HG03442 (cell line): ENCODE results near the gene PRRG4.
"Not testable (repeated sequence)": the region's sequence is repeated elsewhere in the genome, so short reads cannot be mapped to it uniquely, and the experiment has no call there.

Source experiments
- ATAC-seq: cut with Tn5 transposase; IDR thresholded peaks from one replicate; pipeline ENCODE4 v1.9.1; 2021; ENCODE audit warnings: mild to moderate bottlenecking, moderate library complexity; ENCODE audit not compliant: unreplicated experiment

PRRG4 gene

DNA sequence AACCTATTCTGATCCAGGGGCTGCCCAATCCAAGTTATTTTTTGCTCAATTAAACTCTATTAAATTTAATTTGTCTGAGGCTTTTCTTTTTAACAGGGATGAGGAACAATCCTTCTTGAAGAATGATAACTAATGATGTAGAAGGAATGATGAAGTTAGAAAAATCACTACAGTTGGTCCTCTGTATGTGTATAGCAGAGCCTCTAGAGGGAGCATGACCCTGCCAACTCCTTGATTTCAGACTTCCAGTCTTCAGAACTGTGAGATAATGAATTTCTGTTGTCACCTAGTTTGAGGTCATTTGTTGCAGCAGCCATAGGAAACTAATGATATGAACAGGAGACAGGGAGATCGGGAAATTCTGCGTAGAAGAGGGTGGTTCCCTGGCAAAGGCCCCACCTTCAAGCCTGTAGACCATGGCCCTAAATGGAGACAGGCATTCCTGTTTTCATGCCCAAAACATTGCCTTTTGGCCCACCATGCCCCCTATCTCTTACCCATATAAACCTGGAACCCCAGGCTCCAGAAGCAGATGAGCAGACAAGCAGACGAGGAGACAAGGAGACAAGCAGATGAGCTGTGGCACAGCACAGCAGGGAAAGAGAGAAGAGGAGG, 55.1 kb downstream of the PRRG4 start:
- no peak for ATAC-seq

DNA sequence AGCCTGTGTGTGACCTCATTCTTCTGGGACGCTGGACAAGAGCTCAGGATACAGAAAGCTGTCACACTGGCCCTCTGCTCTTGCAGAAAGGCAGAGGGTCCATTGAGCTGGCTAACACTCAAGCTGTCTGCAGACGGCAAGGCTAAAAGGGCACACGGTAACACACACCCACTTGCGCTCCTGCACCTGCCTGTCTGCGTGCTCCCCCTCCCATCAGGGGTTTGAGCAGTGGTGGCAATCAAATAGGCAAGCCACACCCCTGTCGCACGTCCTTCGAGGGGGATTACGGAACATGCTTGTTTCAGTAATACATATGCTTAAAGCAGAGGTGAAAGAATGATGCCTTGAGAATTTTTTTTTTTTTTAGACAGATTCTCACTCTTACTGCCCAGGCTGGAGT, 55.8 kb downstream of the PRRG4 start:
- ATAC-seq, result no peak

DNA sequence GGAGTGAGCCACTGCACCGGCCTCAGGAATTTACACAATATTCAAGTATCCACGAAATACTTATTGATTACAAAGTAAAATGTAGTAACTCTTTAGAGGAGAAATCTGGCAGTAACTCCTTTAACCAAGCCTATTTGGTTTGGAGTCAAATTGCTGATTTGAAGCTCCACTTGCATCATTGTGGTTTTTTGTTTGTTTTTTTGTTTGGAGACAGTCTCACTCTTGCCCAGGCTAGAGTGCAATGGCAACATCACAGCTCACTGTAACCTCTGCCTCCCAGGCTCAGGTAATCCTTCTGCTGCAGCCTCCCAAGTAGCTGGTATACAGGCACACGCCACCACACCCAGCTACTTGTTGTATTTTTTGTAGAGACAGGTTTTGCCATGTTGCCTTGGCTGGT, 56.5 kb downstream of the PRRG4 start:
- ATAC-seq, result no peak

DNA sequence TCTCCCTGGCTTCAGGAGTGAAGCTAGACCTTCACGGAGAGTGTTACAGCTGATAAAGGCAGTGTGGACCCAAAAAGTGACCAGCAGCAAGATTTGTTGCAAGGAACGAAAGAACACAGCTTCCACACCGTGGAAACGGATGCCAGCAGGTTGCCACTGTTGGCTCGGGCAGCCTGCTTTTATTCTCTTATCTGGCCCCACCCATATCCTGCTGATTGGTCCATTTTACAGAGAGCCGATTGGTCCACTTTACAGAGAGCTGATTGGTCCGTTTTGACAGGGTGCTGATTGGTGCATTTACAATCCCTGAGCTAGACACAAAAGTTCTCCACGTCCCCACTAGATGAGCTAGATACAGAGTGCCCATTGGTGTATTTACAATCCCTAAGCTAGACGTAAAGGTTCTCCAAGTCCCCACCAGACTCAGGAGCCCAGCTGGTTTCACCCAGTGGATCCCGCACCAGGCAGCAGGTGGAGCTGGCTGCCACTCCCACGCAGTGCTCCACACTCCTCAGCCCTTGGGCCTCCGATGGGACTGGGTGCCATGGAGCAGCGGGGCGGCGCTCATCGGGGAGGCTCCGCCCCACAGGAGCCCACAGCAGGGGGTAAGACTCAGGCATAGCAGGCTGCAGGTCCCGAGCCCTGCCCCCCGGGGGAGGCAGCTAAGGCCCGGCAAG, 58.1 kb downstream of the PRRG4 start:
- ATAC-seq, result not testable (repeated sequence)

DNA sequence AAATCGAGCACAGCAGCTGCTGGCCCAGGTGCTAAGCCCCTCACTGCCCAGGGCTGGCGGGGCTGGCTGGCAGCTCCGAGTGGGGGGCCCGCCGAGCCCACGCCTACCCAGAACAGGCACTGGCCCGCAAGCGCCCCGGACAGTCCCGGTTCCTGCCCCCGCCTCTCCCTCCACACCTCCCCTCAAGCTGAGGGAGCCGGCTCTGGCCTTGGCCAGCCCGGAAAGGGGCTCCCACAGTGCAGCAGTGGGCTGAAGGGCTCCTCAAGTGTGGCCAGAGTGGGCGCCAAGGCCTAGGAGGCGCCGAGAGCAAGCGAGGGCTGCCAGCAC, 58.6 kb downstream of the PRRG4 start:
- not testable (repeated sequence) for ATAC-seq

DNA sequence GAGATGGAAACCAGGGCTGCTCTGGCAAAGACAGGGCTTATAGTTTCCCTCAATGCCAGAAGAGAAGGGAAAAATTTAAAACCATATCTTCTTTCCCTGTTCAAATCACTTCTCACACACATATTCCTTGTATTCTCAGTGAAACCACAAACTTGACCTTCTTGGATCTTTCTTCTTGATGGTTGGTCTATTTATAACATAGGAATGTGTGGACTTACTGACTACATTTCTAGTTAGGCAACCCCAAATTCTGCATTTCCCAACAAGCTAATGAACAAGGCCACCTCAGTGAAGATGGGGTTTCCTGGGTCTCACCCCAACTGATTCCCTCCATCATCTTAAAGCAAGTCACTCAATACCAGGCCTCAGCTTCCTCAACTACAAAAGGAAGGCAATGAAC, 59.1 kb downstream of the PRRG4 start:
- no peak for ATAC-seq

DNA sequence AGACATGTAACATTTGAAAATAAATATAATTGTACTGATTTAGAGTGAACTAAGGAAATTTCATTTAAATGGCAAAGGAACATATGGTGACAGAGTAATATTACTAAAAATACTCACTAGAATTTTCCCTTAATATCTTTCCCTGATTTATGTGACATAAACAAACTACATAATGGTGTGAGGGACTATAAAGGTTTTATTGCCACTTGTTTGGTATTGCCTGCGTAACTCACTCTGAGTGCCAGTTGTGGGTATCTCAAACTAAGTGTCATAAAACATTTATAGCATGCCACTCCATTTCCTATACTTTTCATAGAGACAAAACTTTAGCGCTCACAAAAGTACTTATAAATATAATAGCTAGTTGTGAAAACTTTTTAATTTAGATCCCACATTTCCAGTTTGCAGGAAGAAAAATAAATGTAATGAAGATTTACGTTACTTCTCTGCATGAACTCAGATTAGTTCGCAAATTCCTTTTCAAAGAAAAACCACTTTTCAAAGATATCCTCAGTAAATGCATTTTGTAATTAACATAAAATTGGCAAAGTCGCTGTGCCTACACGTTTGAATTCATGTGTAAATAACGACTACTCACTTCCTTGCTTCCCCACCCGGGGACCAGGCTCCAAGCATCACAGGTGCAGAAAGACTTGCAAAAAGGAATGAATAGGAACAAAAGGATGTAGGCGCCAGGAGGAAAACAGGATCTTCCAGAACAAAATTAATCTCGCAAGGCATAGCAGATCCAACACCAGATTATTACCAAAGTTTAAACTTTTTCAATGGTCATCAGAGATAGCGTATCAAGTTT, 61.3 kb downstream of the PRRG4 start:
- no peak for ATAC-seq

DNA sequence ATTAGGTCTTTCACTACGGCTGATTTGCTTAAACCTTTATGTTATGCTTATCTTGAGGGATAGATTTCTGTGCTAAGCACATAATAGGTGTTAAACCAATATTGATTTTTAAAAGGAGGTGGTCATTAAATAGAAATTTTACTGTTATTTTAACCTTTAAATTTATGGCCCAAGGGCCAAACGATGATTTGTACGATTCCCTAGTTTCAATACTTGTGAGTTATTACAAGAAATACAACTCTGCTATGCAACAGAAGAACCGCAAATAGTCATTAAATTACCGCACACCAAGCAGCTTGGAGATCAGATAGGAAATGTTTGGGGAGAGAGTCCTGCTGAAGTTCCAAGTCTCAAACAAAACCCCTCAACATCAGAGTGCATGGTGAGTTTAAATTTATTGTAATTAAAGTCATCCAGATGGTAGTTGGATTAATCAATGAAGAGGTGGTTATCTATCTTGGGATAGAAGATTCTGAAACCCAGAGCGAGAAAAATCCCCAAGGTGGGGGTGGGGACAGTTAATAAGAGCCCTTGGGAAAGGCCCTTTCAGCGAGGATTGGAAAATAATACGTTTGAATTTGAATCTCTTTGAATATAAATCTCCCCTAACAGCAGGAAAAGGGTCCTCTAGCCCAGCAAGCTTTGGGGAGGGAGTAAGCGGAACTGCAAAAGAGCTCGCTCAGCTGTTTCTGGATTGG, 62.1 kb downstream of the PRRG4 start:
- ATAC-seq, result no peak

DNA sequence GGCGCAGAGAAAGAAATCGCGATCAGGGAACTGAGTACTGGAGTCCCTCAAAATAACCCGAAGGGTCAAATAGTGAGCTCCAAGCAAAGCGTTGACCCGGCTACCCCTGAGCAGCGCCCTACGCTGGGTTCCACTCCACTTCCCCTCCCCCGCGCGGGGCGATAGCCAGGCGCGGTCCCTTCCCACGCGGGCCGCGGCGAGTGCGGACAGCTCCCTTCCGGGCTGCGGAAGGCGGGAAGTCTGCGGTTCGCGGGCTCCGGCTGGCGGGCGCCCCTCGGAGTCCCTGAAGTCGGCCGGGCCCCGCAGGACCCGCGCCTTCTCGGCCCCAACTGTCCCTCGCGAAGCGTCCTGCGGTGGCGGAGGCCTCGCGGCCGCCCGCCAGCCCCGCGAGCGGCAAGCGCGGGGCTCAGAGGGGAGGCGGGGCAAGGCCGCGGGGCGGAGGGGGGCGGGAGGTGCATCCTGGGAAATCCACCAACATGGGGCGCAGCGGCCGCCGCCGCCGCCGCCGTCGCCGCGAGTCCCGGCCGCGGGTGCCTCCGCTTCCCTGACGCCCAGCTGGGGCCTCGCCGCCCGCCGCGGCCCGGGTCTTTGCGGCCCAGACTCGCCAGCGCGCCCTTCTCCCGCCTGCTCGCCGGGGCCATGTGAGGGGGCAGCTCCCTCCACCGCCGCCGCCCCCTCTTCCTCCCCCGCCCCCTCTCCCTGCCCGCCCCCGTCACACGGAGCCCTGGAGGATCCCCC, 62.8 kb downstream of the PRRG4 start, which contains the start of gene QSER1:
TSS of gene QSER1 (plus strand) at position 457 of the 738 bp plus-strand sequence. CDS start 315 bp downstream, outside the sequence.
- ATAC-seq, result peak; percentile 55

DNA sequence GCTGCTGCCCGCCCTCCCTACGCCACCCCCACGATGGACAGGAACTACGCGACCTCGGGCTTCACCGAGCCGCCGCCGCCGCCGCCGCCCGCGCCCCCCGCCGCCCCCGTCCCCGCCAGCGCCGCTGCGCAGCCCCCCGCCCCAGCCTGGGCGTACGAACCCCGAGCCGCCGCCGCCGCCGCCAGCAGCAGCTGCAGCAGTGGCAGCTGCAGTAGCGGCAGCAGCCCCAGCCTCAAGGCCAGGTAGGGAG, 63.3 kb downstream of the PRRG4 start:
- ATAC-seq, result no peak

DNA sequence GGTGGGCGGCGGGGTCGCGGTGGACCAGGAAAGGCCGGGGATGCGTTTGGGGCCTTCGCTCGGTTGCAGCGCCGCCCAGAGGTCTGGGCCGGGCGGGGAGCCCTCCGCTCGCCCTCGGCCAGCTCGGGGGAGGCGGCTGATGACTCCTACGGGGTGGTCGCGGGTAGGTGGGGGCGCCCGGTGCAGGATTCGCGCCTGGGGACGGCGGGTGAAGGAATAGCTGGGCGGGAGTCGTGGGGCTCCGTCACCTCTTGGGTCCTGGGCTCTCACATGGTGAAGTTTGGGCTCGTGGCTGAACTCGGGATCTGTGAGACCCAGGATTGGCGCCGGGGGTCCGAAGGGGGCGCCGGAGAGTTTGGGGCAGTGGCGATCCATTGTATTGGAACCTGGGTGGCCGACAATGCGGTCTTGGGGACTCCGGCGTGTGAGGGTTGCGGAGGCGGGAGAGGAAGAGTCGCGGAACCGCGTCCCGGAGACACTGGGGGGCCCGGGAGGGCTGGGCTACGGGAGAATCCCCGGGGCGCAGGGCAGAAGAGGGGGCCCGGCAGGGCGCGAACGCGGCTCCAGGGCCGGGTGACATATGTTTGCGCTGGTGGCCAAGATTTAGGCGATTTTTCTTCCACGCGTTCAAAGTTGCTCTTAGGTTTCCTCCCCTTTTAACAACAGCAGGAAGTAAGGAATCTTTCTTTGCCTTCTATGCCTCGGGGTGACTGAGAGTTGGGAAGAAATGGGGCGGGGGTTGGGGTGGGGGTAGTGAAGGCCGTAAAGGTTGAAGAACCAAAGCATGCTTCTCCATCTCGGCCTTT, 63.8 kb downstream of the PRRG4 start:
- peak; percentile 30 for ATAC-seq

DNA sequence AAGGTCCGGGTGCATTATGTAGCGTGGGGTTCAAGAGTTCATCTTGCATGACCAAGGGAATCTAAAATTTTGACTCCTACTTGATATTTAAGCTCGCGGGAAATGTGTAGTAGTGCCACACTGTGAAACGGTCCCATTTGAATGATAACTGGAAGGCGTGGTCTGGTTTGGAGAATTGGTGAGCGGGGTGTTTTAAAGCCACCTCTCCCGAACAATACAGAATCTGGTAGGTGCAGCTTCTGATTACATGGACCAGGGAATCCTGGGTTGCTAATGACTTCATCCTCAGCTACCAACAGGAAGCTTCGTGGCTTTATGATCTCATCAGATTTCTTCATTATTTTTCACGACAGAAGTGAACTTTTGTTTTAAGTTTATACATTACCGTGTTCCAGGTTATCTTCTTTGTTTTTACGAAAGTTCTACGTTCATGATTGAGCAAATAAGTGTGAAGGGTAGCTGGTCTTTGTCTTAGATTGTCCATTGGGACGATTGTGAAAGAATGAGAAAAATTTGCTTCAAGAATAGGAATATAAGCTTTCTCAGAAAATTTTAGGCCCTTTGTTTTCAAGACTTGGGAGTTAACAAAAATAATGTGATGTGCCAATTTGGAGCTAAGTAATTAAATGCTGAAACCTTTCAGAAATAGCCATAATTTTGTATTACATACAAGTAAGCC, 64.6 kb downstream of the PRRG4 start:
- ATAC-seq, result no peak

DNA sequence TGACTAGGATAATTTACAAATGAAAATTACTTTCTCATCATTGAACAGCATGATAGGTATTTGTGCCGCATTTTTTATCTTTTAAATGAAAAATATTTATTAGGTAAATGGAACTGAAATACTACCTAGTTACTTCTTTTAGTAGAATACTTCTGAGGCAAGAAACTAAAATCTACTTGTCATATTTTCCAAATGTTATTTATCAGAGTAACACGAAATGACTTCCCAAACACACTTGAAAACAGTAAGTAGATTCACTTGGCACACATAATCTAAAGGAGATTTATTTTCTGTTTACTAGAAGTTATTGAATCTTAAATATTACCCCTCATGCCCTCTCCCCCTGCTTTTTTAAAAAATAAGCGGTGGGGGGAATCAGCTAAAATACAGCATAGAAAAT, 65.2 kb downstream of the PRRG4 start:
- no peak for ATAC-seq

DNA sequence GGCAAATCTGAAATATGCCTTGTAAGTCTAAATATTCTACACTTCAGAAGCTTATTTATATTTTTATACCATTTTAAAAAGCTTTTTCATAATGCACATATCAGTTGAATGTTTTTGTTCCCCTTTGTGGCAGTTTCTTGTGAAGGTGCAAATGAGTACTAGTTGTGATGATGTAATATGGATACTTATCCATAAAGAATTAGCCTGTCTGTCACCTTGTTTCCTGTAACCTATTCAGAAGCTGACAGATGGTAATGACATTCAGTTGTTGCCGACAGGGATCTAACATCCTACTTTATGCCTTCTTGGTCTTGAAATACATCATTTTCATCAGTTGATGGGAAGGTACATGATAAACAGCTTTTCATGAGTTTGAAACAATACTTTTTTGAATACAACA, 65.7 kb downstream of the PRRG4 start:
- ATAC-seq, result no peak

DNA sequence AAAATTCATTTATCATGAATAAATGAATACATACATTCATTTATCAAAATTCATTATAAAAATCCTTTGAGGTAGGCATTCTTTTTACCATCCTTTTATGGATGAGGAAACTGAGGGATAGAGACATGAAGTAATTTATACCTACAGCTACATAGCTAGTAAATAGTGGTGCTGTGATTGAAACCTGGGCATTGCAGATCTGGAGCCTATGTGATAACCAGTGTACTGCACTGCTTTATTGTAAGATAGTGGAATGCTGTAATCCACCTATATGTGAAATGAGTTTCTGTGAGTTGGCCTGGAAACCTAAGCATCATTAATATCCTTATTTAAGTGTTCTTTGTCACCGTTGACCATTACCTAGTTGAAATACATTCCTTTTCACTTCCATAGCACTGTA, 67.4 kb downstream of the PRRG4 start:
- no peak for ATAC-seq

DNA sequence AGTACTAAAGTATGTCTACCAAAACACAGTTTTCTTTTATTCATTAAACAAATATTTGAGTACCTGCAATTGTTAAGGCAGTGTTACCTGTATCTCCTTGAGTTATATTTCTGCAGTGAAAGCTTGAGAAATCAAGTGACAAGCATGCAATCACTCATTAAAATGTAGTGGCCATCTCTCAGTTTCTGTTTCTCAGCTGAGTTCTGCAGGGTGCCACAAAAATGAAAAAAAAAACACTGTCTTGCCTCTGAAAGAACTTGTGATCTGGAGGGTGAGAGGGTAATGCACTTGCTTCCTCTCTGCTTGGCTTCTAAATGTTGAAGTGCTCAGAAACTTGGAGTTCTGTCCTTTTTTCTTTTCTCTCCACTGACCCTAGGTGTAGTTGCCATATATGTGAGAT, 69.7 kb downstream of the PRRG4 start:
- peak; percentile 66 for ATAC-seq

DNA sequence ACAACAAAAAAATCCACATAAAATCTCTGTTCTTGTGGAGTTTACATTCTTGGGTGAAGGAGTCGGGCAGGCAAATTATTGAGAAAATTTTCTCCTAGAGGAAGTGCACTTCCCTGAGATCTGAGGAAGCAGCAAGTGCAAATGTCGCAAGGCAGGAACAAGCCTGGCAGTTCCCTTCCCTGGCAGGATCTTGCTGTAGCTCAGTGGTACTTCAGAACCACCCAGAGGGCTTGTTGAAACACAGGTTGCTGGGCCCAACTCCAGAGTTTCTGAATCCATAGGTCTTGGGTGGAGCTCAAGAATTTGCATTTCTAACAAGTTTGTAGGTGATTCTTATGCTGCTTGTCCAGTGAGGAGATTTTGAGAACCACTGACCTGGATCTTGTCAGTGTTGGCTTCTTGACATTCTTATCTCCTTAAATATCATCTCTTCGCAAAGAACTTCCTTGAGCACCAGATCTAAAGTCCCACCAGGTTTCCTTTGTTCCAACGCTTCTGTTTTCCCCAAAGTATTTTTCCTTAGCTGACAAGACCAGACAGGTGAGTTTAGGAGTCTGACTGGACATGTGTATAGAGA, 72.5 kb downstream of the PRRG4 start:
- ATAC-seq, result no peak

DNA sequence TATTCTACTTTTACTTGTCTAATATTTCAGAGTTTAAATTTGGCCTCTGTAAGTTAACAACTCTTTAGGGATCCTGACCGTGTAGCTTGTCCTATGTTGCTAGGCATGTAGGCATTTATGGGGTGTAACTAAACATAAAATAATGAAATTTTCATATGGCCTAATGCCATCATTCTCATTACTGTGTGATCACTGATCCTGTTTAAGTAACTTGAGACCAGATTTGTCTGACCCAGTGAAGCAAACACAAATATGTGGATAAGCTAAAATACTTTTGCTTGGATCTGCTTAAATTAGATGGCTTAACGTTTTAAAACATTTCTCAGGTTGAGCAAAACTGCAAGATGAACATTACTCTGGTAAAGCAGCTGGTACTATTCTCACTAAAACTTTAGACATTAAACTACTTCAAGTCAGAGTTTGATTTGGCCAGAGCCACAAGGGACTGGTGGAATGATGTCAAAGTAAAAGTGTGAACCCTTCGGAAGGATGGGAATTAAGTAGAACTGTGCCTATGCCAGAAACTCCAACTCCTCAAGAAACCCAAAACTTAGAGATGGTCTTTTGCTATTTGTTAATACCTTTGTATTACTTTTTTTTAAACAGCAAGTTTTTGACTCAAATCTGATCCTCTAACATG, 75.4 kb downstream of the PRRG4 start:
- ATAC-seq, result no peak
